ENCODE measurements around the gene PDE4B.

DNA sequence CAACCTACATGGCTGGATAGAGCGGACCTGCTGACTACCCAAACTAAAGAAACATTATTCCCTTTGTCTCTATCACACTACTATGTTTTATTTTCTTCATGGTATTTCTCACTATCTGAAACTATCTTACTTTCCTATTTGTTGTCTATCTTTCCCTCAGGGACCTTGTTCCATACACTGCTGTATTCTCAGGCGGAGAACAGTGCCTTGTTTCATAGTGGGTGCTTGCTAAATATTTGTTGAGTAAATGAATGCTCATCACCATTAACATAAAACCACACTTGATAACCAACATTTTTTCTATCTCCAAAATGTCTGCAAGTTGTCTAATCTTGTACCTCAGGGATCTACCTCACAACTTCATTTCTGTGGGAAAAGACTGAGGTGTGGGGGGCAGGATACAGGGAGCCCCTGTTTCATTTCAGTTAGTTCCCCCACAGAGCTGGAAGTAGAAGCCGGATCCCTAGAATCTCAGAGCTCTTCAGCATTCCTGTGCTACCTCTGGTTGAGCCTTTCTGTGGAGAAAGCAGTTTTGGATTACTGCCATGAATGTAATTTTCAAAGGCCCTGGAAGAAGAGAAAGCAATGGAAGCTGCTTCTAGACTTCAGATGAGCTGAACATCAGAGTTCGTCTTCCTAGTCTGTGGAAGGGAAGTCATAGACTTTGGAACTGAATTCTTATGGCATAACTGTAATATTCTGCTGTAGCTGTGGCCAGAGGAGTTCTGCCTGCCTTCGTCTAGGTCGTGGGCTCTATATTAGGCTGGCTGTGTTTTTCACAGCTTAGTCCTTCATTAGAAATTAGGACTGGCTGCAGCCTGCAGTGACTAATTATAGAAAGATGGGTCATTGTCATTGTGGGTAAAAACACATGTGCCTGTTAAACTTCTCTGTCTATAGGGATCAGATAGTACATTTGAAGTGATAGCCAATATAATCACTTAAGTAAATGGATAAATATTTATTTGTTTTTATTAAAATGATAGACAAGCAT is 448.1 kb downstream of the PDE4B start:
- TF ChIP-seq, protein P1, sequence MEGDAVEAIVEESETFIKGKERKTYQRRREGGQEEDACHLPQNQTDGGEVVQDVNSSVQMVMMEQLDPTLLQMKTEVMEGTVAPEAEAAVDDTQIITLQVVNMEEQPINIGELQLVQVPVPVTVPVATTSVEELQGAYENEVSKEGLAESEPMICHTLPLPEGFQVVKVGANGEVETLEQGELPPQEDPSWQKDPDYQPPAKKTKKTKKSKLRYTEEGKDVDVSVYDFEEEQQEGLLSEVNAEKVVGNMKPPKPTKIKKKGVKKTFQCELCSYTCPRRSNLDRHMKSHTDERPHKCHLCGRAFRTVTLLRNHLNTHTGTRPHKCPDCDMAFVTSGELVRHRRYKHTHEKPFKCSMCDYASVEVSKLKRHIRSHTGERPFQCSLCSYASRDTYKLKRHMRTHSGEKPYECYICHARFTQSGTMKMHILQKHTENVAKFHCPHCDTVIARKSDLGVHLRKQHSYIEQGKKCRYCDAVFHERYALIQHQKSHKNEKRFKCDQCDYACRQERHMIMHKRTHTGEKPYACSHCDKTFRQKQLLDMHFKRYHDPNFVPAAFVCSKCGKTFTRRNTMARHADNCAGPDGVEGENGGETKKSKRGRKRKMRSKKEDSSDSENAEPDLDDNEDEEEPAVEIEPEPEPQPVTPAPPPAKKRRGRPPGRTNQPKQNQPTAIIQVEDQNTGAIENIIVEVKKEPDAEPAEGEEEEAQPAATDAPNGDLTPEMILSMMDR (IDR thresholded peaks at IDR 0.05) = no peak
- no peak for TF ChIP-seq EP300 (IDR thresholded peaks at IDR 0.05)
- TF ChIP-seq POLR2A (IDR thresholded peaks at IDR 0.05) = no peak
